ENCODE measurements around the gene EOMES.

Gene EOMES

GRCh38 chr3:27686642-27687041 is 35.5 kb downstream of the EOMES start:
- in situ Hi-C loops (cut with MboI; ENCODE audit: low pct_unique_long_range_greater_than_20kb, low sequenced_read_pairs, unreplicated experiment): loop anchor here (25.0 kb wide), 1 partner anchor 549 kb away; no protein-coding TSS in a partner anchor
- TF ChIP-seq, protein P1, sequence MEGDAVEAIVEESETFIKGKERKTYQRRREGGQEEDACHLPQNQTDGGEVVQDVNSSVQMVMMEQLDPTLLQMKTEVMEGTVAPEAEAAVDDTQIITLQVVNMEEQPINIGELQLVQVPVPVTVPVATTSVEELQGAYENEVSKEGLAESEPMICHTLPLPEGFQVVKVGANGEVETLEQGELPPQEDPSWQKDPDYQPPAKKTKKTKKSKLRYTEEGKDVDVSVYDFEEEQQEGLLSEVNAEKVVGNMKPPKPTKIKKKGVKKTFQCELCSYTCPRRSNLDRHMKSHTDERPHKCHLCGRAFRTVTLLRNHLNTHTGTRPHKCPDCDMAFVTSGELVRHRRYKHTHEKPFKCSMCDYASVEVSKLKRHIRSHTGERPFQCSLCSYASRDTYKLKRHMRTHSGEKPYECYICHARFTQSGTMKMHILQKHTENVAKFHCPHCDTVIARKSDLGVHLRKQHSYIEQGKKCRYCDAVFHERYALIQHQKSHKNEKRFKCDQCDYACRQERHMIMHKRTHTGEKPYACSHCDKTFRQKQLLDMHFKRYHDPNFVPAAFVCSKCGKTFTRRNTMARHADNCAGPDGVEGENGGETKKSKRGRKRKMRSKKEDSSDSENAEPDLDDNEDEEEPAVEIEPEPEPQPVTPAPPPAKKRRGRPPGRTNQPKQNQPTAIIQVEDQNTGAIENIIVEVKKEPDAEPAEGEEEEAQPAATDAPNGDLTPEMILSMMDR (IDR thresholded peaks at IDR 0.05; ENCODE audit: extremely low read depth, insufficient read depth, missing control alignments): no peak
- no peak for DNase-seq (ENCODE audit: low spot score)

DNA sequence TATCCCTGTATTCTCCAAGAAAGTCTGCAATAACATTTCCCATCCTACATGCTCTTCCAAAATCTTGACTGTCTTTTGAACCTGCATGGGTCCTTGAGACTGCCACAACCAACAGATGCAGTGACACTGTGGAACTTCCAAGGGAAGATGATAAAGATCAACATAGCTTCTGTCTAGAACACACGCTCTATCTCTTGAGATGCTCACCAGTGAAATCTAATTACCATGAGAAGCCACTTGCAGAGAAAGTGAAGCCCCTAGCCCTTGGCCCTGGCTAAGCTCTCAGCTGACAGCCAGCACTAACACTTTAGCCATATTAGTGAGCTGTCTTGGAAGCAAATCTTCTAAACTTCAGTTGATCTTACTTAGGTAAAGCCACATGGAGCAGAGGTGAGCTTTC is 36.6 kb downstream of the EOMES start:
- DNase-seq (ENCODE audit: low spot score): no peak
- in situ Hi-C loops (cut with MboI; ENCODE audit: low pct_unique_long_range_greater_than_20kb, low sequenced_read_pairs, unreplicated experiment): loop anchor here (25.0 kb wide), 1 partner anchor 548 kb away; no protein-coding TSS in a partner anchor
- TF ChIP-seq, protein P1 (IDR thresholded peaks at IDR 0.05; ENCODE audit: extremely low read depth, insufficient read depth, missing control alignments): no peak

- no peak for DNase-seq (ENCODE audit: low spot score)
- TF ChIP-seq, protein P1 (IDR thresholded peaks at IDR 0.05; ENCODE audit: extremely low read depth, insufficient read depth, missing control alignments): no peak
- in situ Hi-C loops (cut with MboI; ENCODE audit: low pct_unique_long_range_greater_than_20kb, low sequenced_read_pairs, unreplicated experiment): loop anchor here (25.0 kb wide), 1 partner anchor 547 kb away; no protein-coding TSS in a partner anchor
Observed at GRCh38 chr3:27684302-27684701, 37.8 kb downstream of the EOMES start.

- DNase-seq (ENCODE audit: low spot score): peak; percentile 60
- TF ChIP-seq, protein P1 (IDR thresholded peaks at IDR 0.05; ENCODE audit: extremely low read depth, insufficient read depth, missing control alignments): peak; percentile 61
- in situ Hi-C loops (cut with MboI; ENCODE audit: low pct_unique_long_range_greater_than_20kb, low sequenced_read_pairs, unreplicated experiment): loop anchor here (25.0 kb wide), 1 partner anchor 544 kb away; no protein-coding TSS in a partner anchor
Observed at GRCh38 chr3:27681249-27681748, 40.8 kb downstream of the EOMES start.

- in situ Hi-C loops (cut with MboI; ENCODE audit: low pct_unique_long_range_greater_than_20kb, low sequenced_read_pairs, unreplicated experiment): loop anchor here (25.0 kb wide), 1 partner anchor 543 kb away; no protein-coding TSS in a partner anchor
- TF ChIP-seq, protein P1 (IDR thresholded peaks at IDR 0.05; ENCODE audit: extremely low read depth, insufficient read depth, missing control alignments): no peak
- DNase-seq (ENCODE audit: low spot score): no peak
Observed at GRCh38 chr3:27680517-27681246, 41.4 kb downstream of the EOMES start.

DNA sequence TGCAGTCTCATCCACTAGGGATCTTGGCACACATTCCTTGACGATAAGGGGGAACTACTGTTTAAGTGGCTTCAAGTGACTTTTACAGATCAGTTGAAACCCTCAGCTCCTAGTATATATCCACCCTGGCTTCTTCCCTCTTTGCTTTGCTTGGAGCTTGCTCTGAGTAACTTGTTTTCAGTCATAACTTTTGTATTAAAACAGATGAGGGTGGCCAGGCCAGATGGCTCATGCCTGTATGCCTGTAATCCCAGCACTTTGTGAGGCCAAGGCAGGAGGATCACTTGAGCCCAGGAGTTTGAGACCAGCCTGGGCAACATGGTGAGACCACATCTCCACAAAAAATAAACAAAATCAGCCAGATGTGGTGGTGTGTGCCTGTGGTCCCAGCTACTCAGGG is 42.4 kb downstream of the EOMES start:
- in situ Hi-C loops (cut with MboI; ENCODE audit: low pct_unique_long_range_greater_than_20kb, low sequenced_read_pairs, unreplicated experiment): loop anchor here (10.0 to 25.0 kb wide), 2 partner anchors 365 to 542 kb away; no protein-coding TSS in a partner anchor
- TF ChIP-seq, protein P1 (IDR thresholded peaks at IDR 0.05; ENCODE audit: extremely low read depth, insufficient read depth, missing control alignments): no peak
- no peak for DNase-seq (ENCODE audit: low spot score)

All from GM13977 (cell line).